ENCODE measurements around the gene HOXC13.

Gene HOXC13

DNA sequence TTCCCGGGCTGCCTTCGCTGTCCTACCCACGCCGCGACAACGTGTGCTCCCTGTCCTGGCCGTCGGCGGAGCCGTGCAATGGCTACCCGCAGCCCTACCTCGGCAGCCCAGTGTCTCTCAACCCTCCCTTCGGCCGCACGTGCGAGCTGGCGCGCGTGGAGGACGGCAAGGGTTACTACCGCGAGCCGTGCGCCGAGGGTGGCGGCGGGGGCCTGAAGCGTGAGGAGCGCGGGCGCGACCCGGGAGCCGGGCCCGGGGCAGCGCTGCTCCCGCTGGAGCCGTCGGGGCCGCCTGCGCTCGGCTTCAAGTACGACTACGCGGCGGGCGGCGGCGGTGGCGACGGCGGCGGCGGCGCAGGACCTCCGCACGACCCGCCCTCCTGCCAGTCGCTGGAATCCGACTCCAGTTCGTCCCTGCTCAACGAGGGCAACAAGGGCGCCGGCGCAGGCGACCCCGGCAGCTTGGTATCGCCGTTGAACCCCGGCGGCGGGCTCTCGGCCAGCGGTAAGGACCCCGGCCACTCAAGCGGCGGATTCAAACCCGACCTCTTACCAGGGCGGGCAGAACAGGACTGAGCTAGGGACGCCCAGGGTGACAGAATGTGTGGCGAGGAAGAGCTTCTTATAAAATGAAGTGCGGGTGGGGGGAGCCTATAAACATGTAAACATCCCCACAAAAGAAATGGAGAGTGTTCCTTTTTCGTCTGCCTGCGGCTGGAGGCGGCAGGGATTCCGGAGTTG lies 16.6 kb downstream of the HOXC13 start:
- no peak for DNase-seq (ENCODE audit: low spot score)

DNA sequence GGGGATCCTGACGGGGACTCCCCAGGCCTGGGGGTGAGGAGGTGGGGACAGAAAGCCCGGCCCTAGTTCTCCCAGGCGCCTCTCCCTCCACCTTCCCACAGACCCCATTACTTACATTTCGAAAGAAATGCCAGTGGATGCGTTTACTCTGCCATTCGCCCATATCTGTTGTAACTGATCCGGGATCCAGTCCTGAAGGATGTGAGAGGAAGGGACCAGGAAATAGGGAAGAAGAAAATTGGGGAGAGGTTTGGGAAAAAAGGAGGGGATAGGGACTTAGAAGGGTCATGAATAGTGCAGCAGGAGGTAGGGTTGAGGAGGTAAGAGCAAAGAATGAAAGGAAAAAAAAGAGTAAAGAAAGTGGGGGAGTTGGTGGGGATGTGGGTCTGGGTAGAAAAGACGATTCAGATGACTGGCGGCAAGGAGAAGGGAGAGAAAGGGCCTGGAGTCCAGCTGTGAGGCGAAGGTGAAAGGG lies 17.2 kb downstream of the HOXC13 start:
- DNase-seq (ENCODE audit: low spot score), result no peak

- DNase-seq (ENCODE audit: low spot score), result no peak
Measured at GRCh38 chr12:53956251-53956887, 17.7 kb downstream of the HOXC13 start.

- DNase-seq (ENCODE audit: low spot score), result no peak
Measured at GRCh38 chr12:53956914-53957536, 18.4 kb downstream of the HOXC13 start.

GRCh38 chr12:53958128-53958527 lies 19.5 kb downstream of the HOXC13 start:
- no peak for DNase-seq (ENCODE audit: low spot score)

DNA sequence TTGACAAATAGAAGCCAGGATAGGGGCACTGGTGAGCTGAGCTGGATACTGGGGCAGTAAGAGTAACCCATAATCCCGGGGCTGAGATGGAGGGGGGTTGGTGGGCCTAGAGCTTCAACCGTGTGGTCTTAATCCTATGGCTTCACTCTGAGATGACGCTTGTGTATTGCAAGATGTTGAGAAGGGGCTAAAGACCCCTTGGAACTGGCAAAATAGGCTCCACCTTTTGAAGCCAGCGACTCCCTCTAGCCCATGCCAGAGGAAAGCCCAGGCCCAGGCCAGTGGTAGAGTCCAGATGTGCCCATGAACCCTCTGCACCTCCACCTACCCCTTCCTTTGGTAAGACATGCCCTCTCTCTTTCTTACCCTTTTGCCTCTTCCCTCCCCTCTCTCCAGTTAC lies 20.7 kb downstream of the HOXC13 start:
- no peak for DNase-seq (ENCODE audit: low spot score)

GRCh38 chr12:53960187-53961024 lies 21.8 kb downstream of the HOXC13 start:
- DNase-seq (ENCODE audit: low spot score), result no peak

GRCh38 chr12:53961025-53961761 lies 22.6 kb downstream of the HOXC13 start:
- DNase-seq (ENCODE audit: low spot score), result no peak

- no peak for DNase-seq (ENCODE audit: low spot score)
Measured at GRCh38 chr12:53963005-53963404, 24.4 kb downstream of the HOXC13 start.

DNA sequence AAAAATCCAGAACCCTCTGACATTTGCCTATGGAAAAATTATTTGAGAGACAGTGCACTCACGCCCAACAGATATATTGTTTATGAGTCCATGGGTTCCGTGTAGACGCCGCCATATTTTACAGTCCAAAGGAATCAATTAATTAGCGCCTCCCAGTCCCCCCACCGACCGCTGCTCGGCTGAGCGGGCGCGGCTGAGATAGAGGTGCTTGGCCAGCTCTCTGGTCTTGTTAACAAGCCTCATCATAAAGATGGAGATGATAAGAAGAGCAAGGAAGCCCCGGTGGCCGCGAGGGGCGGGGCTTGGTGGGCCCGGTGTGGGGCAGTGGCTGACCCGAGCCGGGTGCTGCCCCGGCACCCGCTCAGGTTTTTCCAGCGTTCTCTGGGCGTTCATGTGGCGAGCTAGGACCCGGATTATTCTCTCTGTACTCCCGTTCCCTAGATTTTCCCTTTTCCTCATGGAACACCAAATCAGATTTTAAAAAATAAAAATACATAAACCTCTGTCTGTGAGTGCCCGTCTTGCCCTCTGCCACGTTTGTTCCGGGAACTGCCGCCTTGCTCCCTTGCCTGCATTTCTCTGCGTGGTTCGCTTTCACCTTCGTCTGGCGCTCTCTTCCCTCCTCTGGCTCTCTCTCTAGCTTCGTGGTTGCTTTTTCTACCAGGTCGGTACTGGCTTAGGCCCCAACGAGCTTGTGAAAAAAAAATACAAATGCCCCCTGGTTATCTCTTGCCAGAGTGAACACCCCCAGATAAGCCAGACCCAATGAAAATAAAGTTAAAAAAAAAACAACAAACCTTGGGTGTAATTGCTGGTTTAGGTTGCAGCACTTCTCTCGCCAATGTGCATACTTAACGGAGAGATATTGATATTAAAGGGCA lies 25.0 kb downstream of the HOXC13 start:
- no peak for DNase-seq (ENCODE audit: low spot score)

- no peak for DNase-seq (ENCODE audit: low spot score)
Measured at GRCh38 chr12:53964315-53964713, 25.7 kb downstream of the HOXC13 start.

GRCh38 chr12:53965281-53966084 lies 26.9 kb downstream of the HOXC13 start:
- DNase-seq (ENCODE audit: low spot score), result no peak

- no peak for DNase-seq (ENCODE audit: low spot score)
Measured at GRCh38 chr12:53966085-53966384, 27.4 kb downstream of the HOXC13 start.

DNA sequence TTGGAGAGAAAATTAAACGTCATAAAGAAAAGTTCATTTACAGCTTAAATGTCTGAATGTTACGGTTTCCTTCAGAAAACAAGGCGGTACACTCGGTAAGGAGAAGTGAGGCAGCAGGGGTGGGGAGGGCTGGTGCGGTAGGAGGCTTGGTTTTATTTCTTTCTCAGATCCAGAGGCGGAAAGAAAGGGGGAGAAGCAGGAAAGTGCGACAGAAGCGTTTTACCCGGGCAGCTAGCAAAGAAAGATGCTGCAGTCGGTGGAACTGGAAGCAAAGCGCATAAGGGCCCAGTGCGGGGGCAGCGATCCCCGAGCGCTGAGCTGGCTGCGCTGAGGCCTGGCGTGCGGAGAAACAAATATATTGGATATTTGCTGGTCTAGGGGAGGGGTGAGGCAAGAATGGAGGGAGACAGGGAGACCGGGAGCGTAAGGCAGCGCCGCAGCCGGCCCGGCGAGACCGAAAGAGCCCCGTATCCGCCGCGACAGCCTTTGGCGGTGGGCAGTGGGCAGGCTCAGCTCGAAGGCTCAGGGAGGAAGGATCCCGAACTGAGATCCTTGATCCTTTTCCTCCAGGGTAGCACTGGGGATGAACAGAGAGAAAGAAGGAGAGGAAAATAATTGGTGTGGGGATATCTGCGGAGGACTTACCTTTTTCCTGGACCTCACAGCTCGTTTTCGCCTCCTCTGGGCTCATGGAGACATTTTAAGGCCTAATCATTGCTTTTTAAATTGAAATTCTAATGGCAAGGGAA lies 27.9 kb downstream of the HOXC13 start:
- DNase-seq (ENCODE audit: low spot score), result no peak

GRCh38 chr12:53967421-53967925 lies 28.8 kb downstream of the HOXC13 start:
- no peak for DNase-seq (ENCODE audit: low spot score)

DNA sequence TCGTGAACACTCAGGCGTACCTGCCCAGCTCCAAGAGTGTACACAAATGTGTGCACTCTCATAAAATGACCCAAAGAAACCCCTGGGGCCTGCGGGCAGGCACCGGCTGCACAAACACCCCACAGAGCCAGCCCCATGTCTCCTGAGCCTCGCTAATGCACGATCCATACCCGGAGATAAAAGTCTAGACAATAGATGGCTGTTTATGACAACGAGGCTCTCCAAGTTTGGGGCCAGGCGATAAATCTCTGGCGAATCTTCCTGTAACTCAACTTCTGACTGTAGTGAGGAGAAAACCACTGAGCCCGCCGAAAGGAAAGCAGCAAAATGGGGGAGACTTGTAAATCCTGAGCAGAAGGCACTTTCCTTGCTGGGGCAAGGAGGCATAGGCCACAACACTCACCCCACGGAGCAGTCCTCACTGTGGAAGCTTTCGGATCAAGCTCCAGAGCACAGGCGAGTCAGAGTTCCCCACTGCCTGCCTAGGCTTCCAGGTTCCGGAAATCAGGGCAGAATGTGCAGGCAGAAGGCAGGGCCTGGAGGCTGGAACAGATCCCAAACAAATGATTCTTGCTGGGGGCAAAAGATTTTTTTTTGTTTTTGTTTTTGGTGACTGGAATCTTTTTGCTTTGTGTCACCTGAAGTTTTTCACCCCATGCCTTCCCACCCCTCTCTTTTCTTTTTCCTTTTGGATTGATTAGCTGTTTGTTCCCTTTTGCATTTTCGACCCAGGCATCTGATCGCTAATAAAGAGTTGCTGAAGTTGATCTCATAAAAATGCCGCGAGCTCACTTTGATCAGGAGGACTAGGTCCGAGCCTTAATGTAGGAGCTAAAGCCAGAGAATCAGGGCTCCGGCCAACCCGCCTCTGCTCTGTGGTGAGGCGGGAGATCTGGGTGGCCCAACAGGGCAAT lies 29.8 kb downstream of the HOXC13 start:
- no peak for DNase-seq (ENCODE audit: low spot score)

DNA sequence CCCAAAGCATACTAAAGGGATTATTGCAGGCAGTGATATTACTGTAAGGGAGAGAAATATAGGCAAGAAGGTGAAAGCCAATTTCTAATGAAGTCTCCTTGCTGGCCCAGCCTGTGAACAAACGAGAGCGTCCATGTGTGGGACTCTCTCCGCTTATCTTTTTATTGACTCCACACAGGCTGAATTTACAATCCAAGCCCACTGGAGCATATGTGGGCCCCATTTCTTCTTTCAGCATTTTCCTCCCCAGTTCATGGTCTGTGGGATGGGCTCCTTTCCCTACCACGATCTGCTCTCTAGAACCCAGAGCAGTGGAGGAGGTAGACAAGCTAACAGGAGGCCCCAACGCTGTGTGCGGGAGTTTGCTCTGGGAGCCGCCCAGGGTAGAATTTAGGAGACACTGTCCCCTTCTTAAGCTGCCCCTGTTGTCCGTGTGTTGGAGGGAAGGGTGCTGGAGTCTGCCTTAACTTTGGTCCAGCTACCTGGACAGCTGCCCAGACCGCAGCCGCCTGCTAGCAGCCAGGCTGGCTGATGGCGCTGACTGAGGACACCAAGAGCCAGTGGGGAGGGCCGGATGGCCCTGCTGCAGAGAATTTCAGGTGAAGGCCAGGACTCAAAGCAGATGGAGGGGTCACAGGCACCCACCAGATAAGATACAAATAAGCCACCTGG lies 31.1 kb downstream of the HOXC13 start:
- DNase-seq (ENCODE audit: low spot score), result no peak

Data from putamen (tissue), 1 donor.